ENCODE results near the gene TNFRSF21.
"Not testable (repeated sequence)": the region's sequence is repeated elsewhere in the genome, so short reads cannot be mapped to it uniquely, and the experiment has no call there.

Gene TNFRSF21

GRCh38 chr6:47247227-47247797 is 62.4 kb downstream of the TNFRSF21 start:
- no peak for DNase-seq

DNA sequence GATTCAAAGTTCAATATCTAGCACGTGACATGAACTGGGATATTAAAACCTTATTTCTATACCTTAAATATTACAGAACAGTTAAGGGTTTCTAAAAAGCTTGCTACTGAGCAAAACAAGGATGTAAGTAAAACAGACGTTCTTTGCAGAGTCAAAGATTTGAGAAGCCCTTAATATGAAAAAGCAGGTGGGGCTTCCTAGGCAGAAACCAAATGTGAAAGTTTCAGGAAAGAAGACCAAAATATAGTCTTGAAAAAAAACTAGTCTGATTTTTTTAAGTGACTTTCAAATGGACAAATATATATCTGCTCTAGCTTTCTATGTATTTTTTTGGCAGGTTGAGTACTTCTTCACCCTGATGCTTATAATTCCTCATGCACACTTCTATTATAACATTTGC is 63.2 kb downstream of the TNFRSF21 start:
- no peak for DNase-seq

DNA sequence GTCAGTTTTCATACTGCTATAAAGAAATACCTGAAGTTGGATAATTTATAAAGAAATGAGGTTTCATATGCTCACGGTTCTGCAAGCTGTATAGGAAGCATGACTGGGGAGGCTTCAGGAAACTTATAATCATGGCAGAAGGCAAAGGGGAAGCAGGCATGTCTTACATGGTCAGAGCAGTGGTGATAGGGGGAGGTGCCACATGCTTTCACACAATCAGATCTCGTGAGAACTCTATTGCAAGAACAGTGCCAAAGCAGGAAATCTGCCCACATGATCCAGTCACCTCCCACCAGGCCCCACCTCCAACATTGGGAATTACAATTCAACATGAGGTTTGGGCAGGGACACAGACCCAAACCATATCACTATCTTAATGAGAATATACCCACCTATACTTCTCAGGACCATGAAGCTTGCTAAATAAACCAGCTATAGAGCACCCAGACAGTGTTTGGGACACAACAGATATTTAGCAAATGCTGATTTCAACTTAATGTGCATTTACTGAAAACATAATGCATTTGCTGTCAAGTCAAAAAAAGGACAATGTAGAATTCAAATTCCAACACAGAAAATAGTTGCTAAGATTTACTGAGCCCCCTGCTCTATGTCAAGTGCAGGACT is 63.8 kb downstream of the TNFRSF21 start:
- DNase-seq: no peak

DNA sequence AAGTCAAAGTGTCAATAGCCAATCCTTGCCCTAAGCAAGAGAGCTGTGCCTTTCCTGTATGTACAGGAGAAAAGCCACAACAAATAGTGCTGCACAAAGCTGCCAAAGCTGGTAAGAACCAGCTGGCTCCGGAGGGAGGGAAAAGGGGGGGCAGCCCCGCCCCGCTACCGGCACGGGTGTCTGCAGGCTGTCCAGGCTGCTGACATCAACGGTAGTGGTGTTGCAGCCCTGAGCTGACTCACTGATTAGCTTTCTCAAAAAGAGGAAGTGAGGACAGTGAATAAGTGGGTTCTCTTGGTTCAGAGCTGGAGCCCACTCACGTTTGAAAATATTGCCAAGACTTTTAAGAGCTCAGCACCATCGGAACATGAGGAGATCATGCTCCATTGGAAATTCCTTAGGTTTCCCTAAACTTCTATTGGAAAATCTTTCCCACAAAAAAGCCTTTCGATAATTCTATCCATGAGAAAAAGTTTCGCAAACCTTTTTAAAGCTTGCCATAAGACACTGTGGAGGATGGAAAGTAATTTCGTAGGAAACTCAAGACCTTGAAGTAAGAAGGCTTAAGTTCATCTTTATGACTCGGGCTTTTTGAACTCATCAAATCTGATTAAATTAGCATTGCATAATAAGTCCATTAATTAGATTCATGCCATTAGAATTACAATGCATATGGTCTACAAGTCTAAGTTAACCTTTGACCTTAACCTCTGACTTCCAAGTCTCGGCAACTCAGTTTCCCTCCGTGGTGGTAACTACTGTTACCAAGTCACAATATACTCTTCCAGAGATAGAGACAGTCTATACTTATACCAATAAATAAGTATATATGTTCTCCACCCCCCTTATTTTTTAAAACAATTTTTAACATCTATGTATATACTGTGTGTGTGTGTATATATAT is 67.0 kb downstream of the TNFRSF21 start:
- peak; percentile 46 for DNase-seq

DNA sequence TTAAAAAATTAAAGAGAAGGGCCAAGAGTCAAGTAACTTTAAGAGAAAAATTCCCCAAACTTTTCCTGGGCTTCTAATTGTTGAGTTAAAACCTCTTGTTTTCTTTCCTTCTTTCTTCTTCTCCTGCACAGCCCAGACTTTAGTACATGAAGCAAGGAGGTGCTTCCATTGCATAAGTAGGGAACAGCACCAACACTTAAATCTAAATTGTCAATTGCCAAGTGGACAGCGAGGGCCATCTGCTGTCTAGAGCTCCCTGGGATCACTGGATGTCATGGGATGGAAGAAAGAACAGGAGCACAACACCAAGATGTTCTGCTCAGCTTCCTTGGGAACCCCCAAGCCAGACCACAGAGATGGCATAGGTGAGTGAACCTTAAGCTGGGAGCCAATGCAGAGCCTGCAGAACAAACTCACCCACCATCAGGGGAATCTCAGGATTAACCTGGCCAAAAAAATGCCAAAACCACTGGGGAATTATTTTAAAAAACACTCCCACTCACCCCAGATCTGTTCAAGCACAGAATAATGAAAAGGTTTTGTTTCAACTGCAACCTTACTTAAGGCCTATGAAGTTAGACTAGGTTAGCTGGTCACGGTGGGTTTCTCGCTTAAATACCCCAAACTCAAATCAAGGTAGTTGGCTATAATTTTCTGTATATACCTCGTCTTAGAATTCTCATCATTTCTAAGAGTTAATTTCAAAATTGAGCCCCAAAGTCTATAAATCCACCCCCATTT is 67.8 kb downstream of the TNFRSF21 start:
- DNase-seq: no peak

DNA sequence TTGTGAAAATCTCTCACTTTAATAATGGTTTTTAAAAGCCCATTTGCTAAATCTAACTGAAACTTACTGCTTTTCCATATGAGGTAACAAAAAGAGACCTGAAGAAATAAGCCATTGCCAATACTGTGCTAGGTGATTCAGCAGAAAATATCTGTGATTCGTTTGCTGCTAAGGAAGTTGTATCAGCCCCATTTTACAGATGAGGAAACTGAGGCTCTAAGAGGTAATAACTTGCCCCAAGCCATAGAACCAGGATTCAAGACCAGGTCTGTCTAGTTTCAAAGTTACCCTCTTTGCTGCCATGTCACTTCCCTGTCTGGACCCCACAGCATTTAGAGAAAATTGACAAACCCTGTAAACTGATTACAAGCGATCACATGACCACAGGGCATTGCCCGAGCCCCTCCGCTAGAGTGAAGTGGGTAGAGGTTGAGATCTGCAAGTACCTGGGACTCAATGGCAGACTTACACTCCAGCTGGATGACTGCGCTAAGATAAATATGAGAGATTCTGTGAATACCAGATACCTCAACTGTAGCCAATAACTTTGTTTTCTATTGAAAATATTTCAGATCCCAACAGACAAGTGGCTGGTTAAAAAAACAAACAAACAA is 69.3 kb downstream of the TNFRSF21 start:
- DNase-seq: no peak

DNA sequence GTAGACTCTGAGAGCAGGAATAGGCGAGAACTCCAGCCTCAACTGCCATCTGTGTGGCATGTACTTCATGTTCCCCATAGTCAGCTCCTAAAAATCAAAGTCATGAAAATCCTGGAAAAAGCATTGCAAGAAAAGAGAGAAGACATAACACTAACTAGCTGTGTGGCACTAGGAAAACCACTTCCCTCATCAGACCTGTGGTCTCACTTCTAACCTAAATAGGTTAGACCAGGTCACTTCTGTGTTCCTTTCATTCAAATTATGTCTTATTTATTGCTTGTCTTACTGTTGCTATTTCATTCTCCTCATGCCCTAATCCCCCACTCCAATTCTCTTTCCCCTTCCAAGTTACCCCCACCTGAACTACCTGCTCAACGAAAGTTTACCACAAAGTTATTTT is 70.2 kb downstream of the TNFRSF21 start:
- no peak for DNase-seq

DNA sequence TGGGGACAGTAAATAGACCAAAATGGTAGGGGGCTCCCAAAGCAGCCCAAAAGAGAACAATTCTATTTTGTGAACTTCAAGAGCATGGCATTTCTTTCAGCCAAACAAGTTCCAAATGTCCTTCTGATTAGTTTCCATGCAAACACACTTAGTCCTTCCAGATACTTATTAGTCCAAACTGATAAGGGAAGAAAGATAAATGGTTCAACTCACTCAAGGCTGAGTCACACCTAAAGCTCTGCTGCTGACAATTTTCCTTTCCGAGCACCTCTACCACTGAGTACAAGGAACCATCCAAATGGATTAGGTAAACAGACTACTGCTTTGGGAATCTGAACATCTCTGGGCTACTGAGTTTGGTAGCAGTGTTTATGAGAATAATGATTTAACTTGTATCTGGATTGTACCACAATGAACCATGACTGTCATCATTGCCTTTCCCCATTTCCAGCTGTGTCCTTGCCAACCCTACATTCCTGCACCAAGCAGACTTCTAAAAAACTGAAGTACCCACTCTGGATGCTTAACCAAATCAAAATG is 71.2 kb downstream of the TNFRSF21 start:
- no peak for DNase-seq

DNA sequence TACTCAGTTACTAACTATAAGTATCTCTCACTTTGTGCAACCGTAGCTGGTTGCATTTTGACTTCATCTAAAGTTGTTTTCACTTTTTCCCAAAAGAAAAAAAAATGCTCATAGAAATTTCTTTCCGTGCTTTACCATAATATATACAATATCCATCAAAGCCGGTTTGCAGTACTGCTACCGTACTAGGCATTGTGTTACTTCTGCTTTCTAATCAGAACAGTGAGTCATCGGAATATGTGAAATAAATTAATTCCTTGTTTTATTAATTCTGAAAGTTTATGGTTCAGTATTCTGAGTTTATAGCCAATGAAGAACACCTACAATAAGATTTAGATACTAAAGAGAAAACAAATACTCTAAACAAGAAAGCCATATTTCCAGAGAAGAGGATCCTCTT is 72.5 kb downstream of the TNFRSF21 start:
- DNase-seq: no peak

- DNase-seq: no peak
Observed at GRCh38 chr6:47235964-47236760, 73.5 kb downstream of the TNFRSF21 start.

- DNase-seq: no peak
Observed at GRCh38 chr6:47235421-47235820, 74.3 kb downstream of the TNFRSF21 start.

GRCh38 chr6:47234266-47234933 is 75.3 kb downstream of the TNFRSF21 start:
- DNase-seq: no peak

DNA sequence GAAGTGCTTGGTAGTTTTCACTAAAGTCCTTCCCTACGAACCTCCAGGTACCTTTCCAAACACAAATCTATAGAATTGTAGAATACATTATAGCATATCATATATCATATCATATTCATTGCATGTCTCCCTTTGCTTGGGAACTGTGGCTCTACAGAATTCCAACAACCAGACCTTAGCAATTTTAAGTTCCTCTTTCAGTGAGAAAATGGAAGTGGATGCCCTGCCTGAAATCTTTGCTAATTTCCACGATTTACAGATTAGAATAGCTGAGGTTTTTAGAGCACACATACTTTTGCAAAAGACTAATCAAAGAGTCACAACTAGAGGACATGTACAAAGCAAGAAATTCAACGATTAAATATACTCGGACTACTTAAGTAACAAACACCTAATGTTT is 78.6 kb downstream of the TNFRSF21 start:
- DNase-seq: no peak

- DNase-seq: no peak
Observed at GRCh38 chr6:47230579-47230978, 79.1 kb downstream of the TNFRSF21 start.

DNA sequence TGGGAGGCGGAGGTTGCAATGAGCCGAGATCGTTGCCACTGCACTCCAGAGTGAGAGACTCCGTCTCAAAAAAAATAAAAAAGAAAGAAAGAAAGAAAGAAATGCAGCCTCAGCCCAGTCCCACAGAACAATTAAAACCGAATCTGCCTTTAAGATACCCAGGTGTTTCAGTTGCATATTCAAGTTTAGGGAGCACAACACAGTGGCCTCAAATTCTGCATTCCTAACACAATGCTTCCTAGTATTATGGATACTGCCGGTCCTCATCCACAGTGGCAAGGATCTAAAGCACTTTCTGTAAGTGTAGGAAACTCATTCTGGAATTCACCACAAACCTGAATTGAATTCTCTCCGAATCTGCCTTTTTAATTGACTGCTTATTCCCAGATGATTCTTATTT is 80.5 kb downstream of the TNFRSF21 start:
- no peak for DNase-seq

DNA sequence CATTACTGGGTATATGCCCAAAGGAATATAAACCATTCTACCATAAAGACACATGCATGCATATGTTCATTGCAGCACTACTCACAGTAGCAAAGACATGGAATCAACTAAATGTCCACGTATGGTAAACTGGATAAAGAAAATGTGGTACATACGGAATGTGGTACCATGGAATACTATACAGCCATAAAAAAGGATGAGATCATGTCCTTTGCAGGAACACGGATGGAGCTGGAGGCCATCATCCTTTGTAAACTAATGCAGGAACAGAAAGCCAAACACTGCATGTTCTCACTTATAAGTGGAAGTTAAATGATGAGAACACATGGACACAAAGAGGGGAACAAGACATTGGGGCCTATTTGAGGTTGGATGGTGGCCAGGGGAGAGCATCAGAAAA is 81.6 kb downstream of the TNFRSF21 start:
- DNase-seq: not testable (repeated sequence)

DNA sequence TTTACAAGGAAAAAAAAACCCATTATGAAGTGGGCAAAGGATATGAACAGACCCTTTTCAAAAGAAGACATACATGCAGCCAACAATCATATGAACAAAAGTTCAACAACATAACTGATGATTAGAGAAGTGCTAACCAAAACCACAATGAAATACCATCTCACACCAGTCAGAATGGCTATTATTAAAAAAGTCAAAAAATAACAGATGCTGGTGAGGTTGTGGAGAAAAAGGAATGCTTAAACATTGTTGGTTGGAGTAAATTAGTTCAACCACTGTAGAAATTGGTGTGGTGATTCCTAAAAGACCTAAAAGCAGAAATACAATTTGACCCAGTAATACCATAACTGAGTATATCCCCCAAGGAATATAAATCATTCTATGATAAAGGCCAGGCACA is 86.5 kb downstream of the TNFRSF21 start:
- DNase-seq: not testable (repeated sequence)

DNA sequence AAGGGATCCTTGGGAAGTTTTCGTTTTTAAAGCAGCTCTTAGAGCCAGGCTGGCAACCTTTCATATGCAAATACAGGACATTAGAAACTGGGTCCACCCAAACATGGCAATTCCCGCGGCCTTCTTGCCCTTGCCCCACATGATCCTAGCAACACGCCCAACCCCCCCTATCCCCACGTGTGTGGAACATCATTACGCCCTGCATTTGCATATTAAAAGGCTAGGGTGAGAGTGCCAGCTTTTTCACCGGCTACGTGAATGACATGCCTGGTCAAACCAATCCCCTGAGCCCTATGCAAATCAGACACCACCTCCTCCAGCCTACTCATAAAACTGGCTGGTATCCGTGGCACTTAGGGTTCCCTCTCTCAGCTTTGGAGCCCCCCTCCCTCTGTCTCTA is 88.1 kb downstream of the TNFRSF21 start:
- DNase-seq: no peak

GRCh38 chr6:47209632-47210031 is 100.1 kb downstream of the TNFRSF21 start:
- no peak for DNase-seq

DNA sequence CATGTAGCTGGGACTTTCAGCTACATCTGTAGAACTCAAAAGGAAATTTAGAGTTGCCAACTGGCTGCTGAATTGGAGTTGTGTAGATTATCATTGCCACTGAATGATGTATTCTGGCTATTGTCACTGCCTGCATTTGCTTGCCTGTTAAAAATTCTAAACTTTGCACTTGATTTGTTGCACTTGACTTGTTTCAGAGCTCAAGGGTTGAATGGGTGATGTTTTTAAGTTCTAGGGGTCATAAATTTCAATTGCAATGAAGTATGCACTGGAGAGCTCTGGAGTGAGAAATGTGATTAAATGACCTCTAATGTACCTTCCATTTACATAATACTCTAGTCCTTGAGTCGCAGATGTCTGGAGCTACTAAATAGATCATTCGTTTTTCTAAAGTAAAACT is 102.4 kb downstream of the TNFRSF21 start:
- DNase-seq: no peak

DNA sequence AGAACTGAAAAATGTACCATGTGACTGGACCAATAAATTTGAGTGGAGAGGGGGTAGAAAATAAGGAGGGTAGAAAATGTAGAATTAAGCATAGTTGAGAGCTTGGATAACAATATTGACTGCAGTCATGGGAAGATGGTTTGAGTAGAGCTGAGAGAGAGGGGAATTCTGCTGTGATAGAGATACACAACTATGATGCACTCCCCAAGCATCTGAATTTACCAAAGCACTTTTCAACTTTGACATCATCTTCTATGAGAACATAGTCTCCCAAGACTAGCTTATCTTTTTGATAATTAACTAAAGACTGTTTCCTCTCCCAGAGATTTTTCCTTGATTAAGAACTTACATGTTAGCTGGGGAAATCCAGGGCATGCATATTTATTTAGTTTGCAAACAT is 103.1 kb downstream of the TNFRSF21 start:
- DNase-seq: no peak
